SU-DHL-6 (cell line): ENCODE measurements around the gene UGT1A6.

Source experiments
- H2AFZ ChIP-seq: fragments of 200-600 bp; sonication (generic); 2 replicates; pipeline ENCODE4 v1.6.1; 2014; ENCODE audit warnings: low read depth, mild to moderate bottlenecking, moderate library complexity, mixed read lengths, antibody characterized with exemption, low read length; ENCODE audit not compliant: severe bottlenecking
- H3F3A ChIP-seq: fragments of 200-600 bp; shearing (Covaris generic); 2 replicates; pipeline ENCODE4 v1.6.0; 2016; ENCODE audit warnings: antibody characterized with exemption, mild to moderate bottlenecking; ENCODE audit not compliant: insufficient read depth
- H3K27ac ChIP-seq: fragments of 200-600 bp; sonication (generic); 2 replicates; pipeline ENCODE4 v1.5.1; 2016; ENCODE audit warnings: low read depth, mild to moderate bottlenecking, low read length, moderate library complexity, mixed read lengths
- H3K27me3 ChIP-seq: fragments of 200-600 bp; sonication (generic), shearing (Covaris generic); 2 replicates; pipeline ENCODE4 v1.6.0; 2014; ENCODE audit warnings: mild to moderate bottlenecking, low read length
- H3K36me3 ChIP-seq: fragments of 200-600 bp; sonication (generic); 2 replicates; pipeline ENCODE4 v1.6.1; 2014; ENCODE audit warnings: mild to moderate bottlenecking, low read length, mixed read lengths
- H3K4me2 ChIP-seq: fragments of 300-600, 200-600 bp; shearing (Covaris generic), sonication (generic); 2 replicates; pipeline ENCODE4 v1.6.0; 2014; ENCODE audit warnings: low read length, low read depth, mild to moderate bottlenecking; ENCODE audit not compliant: poor library complexity, severe bottlenecking
- H3K4me3 ChIP-seq: fragments of 200-600 bp; sonication (generic); 2 replicates; pipeline ENCODE4 v1.5.1; 2014; ENCODE audit warnings: antibody characterized with exemption, low read length, mild to moderate bottlenecking, mixed read lengths; ENCODE audit not compliant: insufficient read depth, poor library complexity, severe bottlenecking
- H3K79me2 ChIP-seq: fragments of 200-600 bp; sonication (generic); 2 replicates; pipeline ENCODE4 v1.6.1; 2014; ENCODE audit warnings: mild to moderate bottlenecking, low read length, moderate library complexity; ENCODE audit not compliant: insufficient read depth
- H3K9ac ChIP-seq: fragments of 200-600 bp; sonication (generic); 2 replicates; pipeline ENCODE4 v1.7.0; 2014; ENCODE audit warnings: mild to moderate bottlenecking, low read length
- H3K9me2 ChIP-seq: fragments of 200-600 bp; sonication (generic); replicated peaks from 2 replicates; pipeline ENCODE4 v1.6.1; 2014; ENCODE audit warnings: low read length; ENCODE audit not compliant: insufficient read depth
- H3K9me3 ChIP-seq: fragments of 200-600 bp; sonication (generic); 2 replicates; pipeline ENCODE4 v1.6.1; 2014; ENCODE audit warnings: low read length, mixed read lengths; ENCODE audit not compliant: insufficient read depth
- H4K20me1 ChIP-seq: fragments of 200-600 bp; sonication (generic); 2 replicates; pipeline ENCODE4 v1.6.1; 2014; ENCODE audit warnings: low read depth, mild to moderate bottlenecking, antibody characterized with exemption, low read length, moderate library complexity, mixed read lengths
- EZH2phosphoT487 ChIP-seq: fragments of 200-600 bp; sonication (generic), shearing (Covaris generic); conservative IDR thresholded peaks from 2 replicates; pipeline ENCODE4 v1.6.1; 2018; ENCODE audit warnings: mild to moderate bottlenecking, antibody characterized with exemption, low read length, moderate library complexity, mixed read lengths
- TF ChIP-seq, protein P1 (sequence below): fragments of 200-600 bp; sonication (generic); IDR thresholded peaks from one replicate; pipeline ENCODE4 v1.5.1; 2017; ENCODE audit warnings: antibody characterized with exemption, mild to moderate bottlenecking, low read length, moderate library complexity; ENCODE audit not compliant: insufficient read depth, poor library complexity, severe bottlenecking

UGT1A6 gene

DNA sequence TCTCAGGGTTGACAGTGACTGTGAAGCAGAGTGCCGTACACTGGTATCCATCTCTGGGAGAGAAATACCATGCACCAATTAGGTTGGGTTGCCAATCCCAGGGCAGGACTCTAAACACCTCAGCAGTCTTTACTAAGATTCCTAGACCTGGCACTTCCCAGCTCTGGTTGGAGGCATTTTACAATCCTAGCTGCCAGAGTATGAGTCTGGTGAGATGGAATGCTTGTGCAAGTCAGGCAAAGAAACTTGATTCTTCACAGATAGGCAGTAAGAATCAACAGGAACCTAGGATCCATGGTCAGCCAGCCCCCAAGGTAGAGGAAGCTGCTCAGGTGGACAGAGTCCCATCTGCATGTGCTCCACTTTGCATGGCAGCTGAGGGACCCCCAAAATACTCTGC, 14.0 kb downstream of the UGT1A6 start:
- H3K9ac ChIP-seq = no peak overlapping the region
- H3K36me3 ChIP-seq = no peaks in the 10 kb centered on the region
- no peak overlapping the region for H3K4me3 ChIP-seq
- H3K27ac ChIP-seq = no peak overlapping the region
- no peaks in the 10 kb centered on the region for H3K79me2 ChIP-seq
- H3K27me3 ChIP-seq = no peaks in the 10 kb centered on the region
- no peak overlapping the region for H2AFZ ChIP-seq
- H3K4me2 ChIP-seq = no peak overlapping the region
- H3F3A ChIP-seq = no peaks in the 10 kb centered on the region
- H3K9me3 ChIP-seq = no peaks in the 10 kb centered on the region
- H4K20me1 ChIP-seq = no peaks in the 10 kb centered on the region
- H3K9me2 ChIP-seq = no peaks in the 10 kb centered on the region
- TF ChIP-seq EZH2phosphoT487 = no peak
- TF ChIP-seq, protein P1, sequence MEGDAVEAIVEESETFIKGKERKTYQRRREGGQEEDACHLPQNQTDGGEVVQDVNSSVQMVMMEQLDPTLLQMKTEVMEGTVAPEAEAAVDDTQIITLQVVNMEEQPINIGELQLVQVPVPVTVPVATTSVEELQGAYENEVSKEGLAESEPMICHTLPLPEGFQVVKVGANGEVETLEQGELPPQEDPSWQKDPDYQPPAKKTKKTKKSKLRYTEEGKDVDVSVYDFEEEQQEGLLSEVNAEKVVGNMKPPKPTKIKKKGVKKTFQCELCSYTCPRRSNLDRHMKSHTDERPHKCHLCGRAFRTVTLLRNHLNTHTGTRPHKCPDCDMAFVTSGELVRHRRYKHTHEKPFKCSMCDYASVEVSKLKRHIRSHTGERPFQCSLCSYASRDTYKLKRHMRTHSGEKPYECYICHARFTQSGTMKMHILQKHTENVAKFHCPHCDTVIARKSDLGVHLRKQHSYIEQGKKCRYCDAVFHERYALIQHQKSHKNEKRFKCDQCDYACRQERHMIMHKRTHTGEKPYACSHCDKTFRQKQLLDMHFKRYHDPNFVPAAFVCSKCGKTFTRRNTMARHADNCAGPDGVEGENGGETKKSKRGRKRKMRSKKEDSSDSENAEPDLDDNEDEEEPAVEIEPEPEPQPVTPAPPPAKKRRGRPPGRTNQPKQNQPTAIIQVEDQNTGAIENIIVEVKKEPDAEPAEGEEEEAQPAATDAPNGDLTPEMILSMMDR = no peak

- no peaks in the 10 kb centered on the region for H4K20me1 ChIP-seq
- no peaks in the 10 kb centered on the region for H3K79me2 ChIP-seq
- H3K4me3 ChIP-seq = no peak overlapping the region
- H3K27me3 ChIP-seq = no peaks in the 10 kb centered on the region
- H3K9me2 ChIP-seq = no peaks in the 10 kb centered on the region
- no peaks in the 10 kb centered on the region for H3F3A ChIP-seq
- H3K9ac ChIP-seq = no peak overlapping the region
- H3K4me2 ChIP-seq = no peak overlapping the region
- H2AFZ ChIP-seq = no peak overlapping the region
- no peak overlapping the region for H3K27ac ChIP-seq
- H3K36me3 ChIP-seq = no peaks in the 10 kb centered on the region
- no peaks in the 10 kb centered on the region for H3K9me3 ChIP-seq
- TF ChIP-seq, protein P1 = no peak
- TF ChIP-seq EZH2phosphoT487 = no peak
Measured at GRCh38 chr2:233707940-233708644, 15.4 kb downstream of the UGT1A6 start.

DNA sequence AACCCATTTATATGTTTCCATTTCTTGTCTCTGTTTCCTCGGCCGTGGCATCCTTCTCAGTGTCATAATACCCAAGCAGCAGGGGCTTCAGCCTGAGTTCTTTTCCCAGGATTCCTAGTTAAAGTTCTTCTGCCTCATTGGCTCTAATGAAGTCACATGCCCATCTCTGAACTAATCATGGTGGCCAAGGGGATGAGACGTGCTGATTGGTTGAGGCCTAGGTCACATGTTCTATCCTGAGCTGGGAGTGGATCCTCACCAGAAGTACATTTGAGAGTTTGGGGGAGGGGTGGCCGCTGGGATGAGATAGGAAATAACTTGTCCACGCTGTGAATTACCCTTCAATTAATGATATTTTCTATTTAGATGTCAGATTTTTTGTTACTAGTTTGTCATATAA, 16.3 kb downstream of the UGT1A6 start:
- Histone ChIP-seq H3K79me2 (no peaks in the 10 kb centered on the region), H3K36me3 (no peaks in the 10 kb centered on the region), H3K4me3 (no peak overlapping the region), H3K9me3 (no peaks in the 10 kb centered on the region), H3K4me2 (no peak overlapping the region), H4K20me1 (no peaks in the 10 kb centered on the region), H3K27me3 (no peaks in the 10 kb centered on the region), H3K9me2 (no peaks in the 10 kb centered on the region), H3F3A (no peaks in the 10 kb centered on the region), H3K9ac (no peak overlapping the region), H2AFZ (no peak overlapping the region), H3K27ac (no peak overlapping the region)
- TF ChIP-seq EZH2phosphoT487 = no peak
- TF ChIP-seq, protein P1 = no peak
